HCT116 (cell line): Measurements from ENCODE around the gene TERT. TPM values are rescaled to one million over a fixed set of nuclear protein-coding genes. Genes with fewer than 3 reads are reported as not detected.

Experiments used
- ATAC-seq: fragments of 200-7000 bp; cut with Tn5 transposase; 2 replicates; pipeline ENCODE4 v1.9.1; 2020; ENCODE audit warnings: mild to moderate bottlenecking, moderate library complexity
- BruUV-seq: library from RNA; stranded (reverse); fragments of 400-500 nt; replicated peaks from 2 replicates; lab custom pipeline; 2021; lab: Mats Ljungman, UMichigan
- CTCF ChIA-PET: fragments of 300-600 bp; sonication (Branson Sonifier 250); formaldehyde crosslinking; loops from one replicate; lab custom pipeline; 2021; ENCODE audit warnings: antibody characterized with exemption; lab: Charles Lee
- POLR2A ChIA-PET: fragments of 300-600, 350-600 bp; sonication (Branson Sonifier 250); formaldehyde crosslinking; loops from one replicate; lab custom pipeline; 2021; ENCODE audit warnings: antibody characterized with exemption; lab: Charles Lee
- RAD21 ChIA-PET, 2 experiments: fragments of 300-600 bp; sonication (Branson Sonifier 250); formaldehyde crosslinking; loops; one replicate each; lab custom pipeline; 2023; ENCODE audit warnings: low total read pairs in 2 of 2; ENCODE audit not compliant: uncharacterized antibody in 2 of 2, unreplicated experiment in 2 of 2, low non-redundant PET in 1 of 2; lab: Charles Lee
- DNase-seq: peaks from one replicate; pipeline ENCODE4 v3.0.0-alpha.2; 2010; ENCODE audit warnings: low read depth, low spot score
- H2AFZ ChIP-seq: fragments of 200-600 bp; shearing (Covaris generic), sonication (generic); 2 replicates; pipeline ENCODE4 v1.6.1; 2017; ENCODE audit warnings: low read depth, mixed run types, mixed read lengths, antibody characterized with exemption, low read length; ENCODE audit not compliant: poor library complexity, severe bottlenecking
- H3K27ac ChIP-seq: 2 replicates; pipeline ENCODE4 v1.5.1; 2012; ENCODE audit warnings: low read depth, low read length
- H3K27me3 ChIP-seq: fragments of 200-600 bp; sonication (generic); 2 replicates; pipeline ENCODE4 v1.6.1; 2016; ENCODE audit warnings: mixed run types, low read length, mixed read lengths; ENCODE audit not compliant: insufficient read depth
- H3K36me3 ChIP-seq, 2 experiments: fragments of 200-500 bp in 1 of 2; fragments of 200-600 bp in 1 of 2; sonication (Bioruptor generic) in 1 of 2; sonication (generic) in 1 of 2; 2 replicates each; pipeline versions ENCODE4 v1.5.1 to v1.6.1; 2014 to 2016; ENCODE audit warnings: low read length in 2 of 2, inconsistent platforms in 1 of 2, mixed read lengths in 1 of 2, mixed run types in 1 of 2; ENCODE audit not compliant: insufficient read depth in 2 of 2, control insufficient read depth in 1 of 2
- H3K4me1 ChIP-seq, 2 experiments: fragments of 200-600 bp in 1 of 2; sonication (generic) in 1 of 2; 2 replicates each; pipeline versions ENCODE4 v1.5.1 to v1.6.1; 2012 to 2017; ENCODE audit warnings: low read length in 2 of 2, inconsistent platforms in 1 of 2, mild to moderate bottlenecking in 1 of 2, mixed read lengths in 1 of 2, mixed run types in 1 of 2, moderate library complexity in 1 of 2; ENCODE audit not compliant: insufficient read depth in 2 of 2, control insufficient read depth in 1 of 2
- H3K4me2 ChIP-seq: fragments of 200-600 bp; sonication (generic); 2 replicates; pipeline ENCODE4 v1.6.1; 2017; ENCODE audit warnings: mixed run types, low read length, mixed read lengths
- H3K4me3 ChIP-seq, 2 experiments: fragments of 200-600 bp in 1 of 2; sonication (generic) in 1 of 2; replicated peaks in 1 of 2; 2 replicates each; pipeline ENCODE4 v1.5.1; 2011 to 2016; ENCODE audit warnings: low read length in 2 of 2, control low read depth in 1 of 2, low read depth in 1 of 2, mild to moderate bottlenecking in 1 of 2, mixed read lengths in 1 of 2, mixed run types in 1 of 2
- H3K79me2 ChIP-seq: fragments of 200-600 bp; sonication (generic); 2 replicates; pipeline ENCODE4 v1.6.1; 2017; ENCODE audit warnings: mild to moderate bottlenecking, mixed run types, low read length, moderate library complexity, mixed read lengths; ENCODE audit not compliant: insufficient read depth
- H3K9ac ChIP-seq: fragments of 200-600 bp; sonication (generic); 2 replicates; pipeline ENCODE4 v1.6.1; 2016; ENCODE audit warnings: low read length, mixed read lengths
- H3K9me2 ChIP-seq: fragments of 200-600 bp; sonication (generic), shearing (Covaris generic); 2 replicates; pipeline ENCODE4 v1.6.1; 2017; ENCODE audit warnings: mixed run types, mild to moderate bottlenecking, moderate library complexity; ENCODE audit not compliant: insufficient read depth
- H3K9me3 ChIP-seq, 2 experiments: fragments of 200-500 bp in 1 of 2; fragments of 200-600 bp in 1 of 2; sonication (Bioruptor generic) in 1 of 2; sonication (generic) in 1 of 2; 2 replicates each; pipeline ENCODE4 v1.6.1; 2014 to 2017; ENCODE audit warnings: low read length in 2 of 2, mixed read lengths in 2 of 2, inconsistent platforms in 1 of 2, low read depth in 1 of 2, mild to moderate bottlenecking in 1 of 2, mixed run types in 1 of 2, moderate library complexity in 1 of 2; ENCODE audit not compliant: control insufficient read depth in 1 of 2, insufficient read depth in 1 of 2
- H4K20me1 ChIP-seq: fragments of 200-600 bp; sonication (generic), shearing (Covaris generic); 2 replicates; pipeline ENCODE4 v1.6.1; 2017; ENCODE audit warnings: mixed run types, mild to moderate bottlenecking, moderate library complexity; ENCODE audit not compliant: insufficient read depth
- CEBPB ChIP-seq: IDR thresholded peaks from 2 replicates; pipeline ENCODE4 v1.6.1; 2012; ENCODE audit warnings: low read depth
- EGR1 ChIP-seq: IDR thresholded peaks from 2 replicates; pipeline ENCODE4 v1.6.1; 2012; ENCODE audit warnings: low read depth
- ELF1 ChIP-seq: IDR thresholded peaks from 2 replicates; pipeline ENCODE4 v1.6.1; 2012; ENCODE audit warnings: low read depth, borderline replicate concordance
- EZH2phosphoT487 ChIP-seq: fragments of 200-600 bp; IDR thresholded peaks from 2 replicates; pipeline ENCODE4 v1.6.1; 2018; ENCODE audit warnings: antibody characterized with exemption, borderline replicate concordance
- FOSL1 ChIP-seq: IDR thresholded peaks from 2 replicates; pipeline ENCODE4 v1.6.1; 2012; ENCODE audit warnings: low read depth
- JUND ChIP-seq: IDR thresholded peaks from 2 replicates; pipeline ENCODE4 v1.6.1; 2012
- POLR2AphosphoS5 ChIP-seq: IDR thresholded peaks from 2 replicates; pipeline ENCODE4 v1.6.1; 2011; ENCODE audit warnings: mild to moderate bottlenecking, low read depth, low read length, moderate library complexity
- SIN3A ChIP-seq: IDR thresholded peaks from 2 replicates; pipeline ENCODE4 v1.6.1; 2012; ENCODE audit warnings: low read depth
- TCF7L2 ChIP-seq: IDR thresholded peaks from 2 replicates; pipeline ENCODE4 v1.7.0; 2011; ENCODE audit warnings: borderline replicate concordance, inconsistent platforms; ENCODE audit not compliant: insufficient read depth, insufficient read length; ENCODE audit errors: extremely low read depth
- YY1 ChIP-seq: IDR thresholded peaks from 2 replicates; pipeline ENCODE4 v1.6.1; 2011; ENCODE audit warnings: low read length, low read depth, moderate library complexity, mild to moderate bottlenecking; ENCODE audit not compliant: insufficient replicate concordance; ENCODE audit errors: extremely low read depth
- ZNF274 ChIP-seq: fragments of 200-500 bp; sonication (Bioruptor generic); IDR thresholded peaks from 2 replicates; pipeline ENCODE4 v1.6.1; 2014; ENCODE audit warnings: mild to moderate bottlenecking, low read depth, low read length, inconsistent platforms
- intact Hi-C: fragments of 100-400 bp; cut with micrococcal nuclease; formaldehyde crosslinking; loops from 2 replicates; pipeline ENCODE4 v1.10.0; 2022
- total RNA-seq: library from RNA; stranded (reverse); gene quantifications from one replicate; pipeline ENCODE4 v1.2.1, GENCODE V29; 2021; ENCODE audit not compliant: unreplicated experiment
- TF ChIP-seq, protein P1 (sequence below): IDR thresholded peaks from 2 replicates; pipeline ENCODE4 v1.6.1; 2012
- TF ChIP-seq, protein P2 (sequence below), 3 experiments: fragments of 200-600 bp in 1 of 3; sonication (generic) in 1 of 3; IDR thresholded peaks in 2 of 3; conservative IDR thresholded peaks in 1 of 3; 2 replicates each; pipeline ENCODE4 v1.5.1; 2012 to 2017; ENCODE audit warnings: low read depth in 2 of 3, low read length in 2 of 3, antibody characterized with exemption in 1 of 3, borderline replicate concordance in 1 of 3, control low read depth in 1 of 3, mild to moderate bottlenecking in 1 of 3, mixed read lengths in 1 of 3, mixed run types in 1 of 3, moderate library complexity in 1 of 3; ENCODE audit not compliant: insufficient read depth in 1 of 3
- TF ChIP-seq, protein P3 (sequence below): IDR thresholded peaks from 2 replicates; pipeline ENCODE4 v1.6.1; 2012

TERT gene
- total RNA-seq, 1 experiment from 2014 or later: 6.9 TPM

DNA sequence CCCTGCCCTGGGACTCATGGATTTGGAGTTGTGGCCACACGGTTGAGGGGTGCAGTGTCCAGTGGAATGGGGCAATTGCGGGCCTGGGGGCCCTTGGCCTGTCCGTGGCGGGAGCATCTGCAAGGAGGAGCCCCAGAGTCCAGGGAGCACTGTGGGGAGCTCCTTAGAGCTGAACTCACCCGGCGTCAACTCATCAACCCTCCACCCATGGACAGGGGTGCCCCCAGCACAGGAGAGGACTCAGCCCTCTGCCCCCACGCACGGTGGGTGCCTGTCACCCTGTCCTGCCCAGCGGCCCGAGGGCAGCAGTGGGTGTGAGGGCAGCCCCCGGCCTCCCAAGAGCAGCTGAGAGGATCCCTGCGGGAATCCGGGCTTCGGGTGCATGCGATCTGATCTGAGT, 70.2 kb downstream of the TERT start:
- POLR2A ChIA-PET: no interaction called here
- intact Hi-C loops: no loop called here
- TF ChIP-seq, protein P1, sequence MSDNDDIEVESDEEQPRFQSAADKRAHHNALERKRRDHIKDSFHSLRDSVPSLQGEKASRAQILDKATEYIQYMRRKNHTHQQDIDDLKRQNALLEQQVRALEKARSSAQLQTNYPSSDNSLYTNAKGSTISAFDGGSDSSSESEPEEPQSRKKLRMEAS: no peak
- TF ChIP-seq POLR2AphosphoS5 (no peak), SIN3A (no peak), FOSL1 (no peak), EGR1 (no peak), ELF1 (no peak)
- TF ChIP-seq, protein P2, sequence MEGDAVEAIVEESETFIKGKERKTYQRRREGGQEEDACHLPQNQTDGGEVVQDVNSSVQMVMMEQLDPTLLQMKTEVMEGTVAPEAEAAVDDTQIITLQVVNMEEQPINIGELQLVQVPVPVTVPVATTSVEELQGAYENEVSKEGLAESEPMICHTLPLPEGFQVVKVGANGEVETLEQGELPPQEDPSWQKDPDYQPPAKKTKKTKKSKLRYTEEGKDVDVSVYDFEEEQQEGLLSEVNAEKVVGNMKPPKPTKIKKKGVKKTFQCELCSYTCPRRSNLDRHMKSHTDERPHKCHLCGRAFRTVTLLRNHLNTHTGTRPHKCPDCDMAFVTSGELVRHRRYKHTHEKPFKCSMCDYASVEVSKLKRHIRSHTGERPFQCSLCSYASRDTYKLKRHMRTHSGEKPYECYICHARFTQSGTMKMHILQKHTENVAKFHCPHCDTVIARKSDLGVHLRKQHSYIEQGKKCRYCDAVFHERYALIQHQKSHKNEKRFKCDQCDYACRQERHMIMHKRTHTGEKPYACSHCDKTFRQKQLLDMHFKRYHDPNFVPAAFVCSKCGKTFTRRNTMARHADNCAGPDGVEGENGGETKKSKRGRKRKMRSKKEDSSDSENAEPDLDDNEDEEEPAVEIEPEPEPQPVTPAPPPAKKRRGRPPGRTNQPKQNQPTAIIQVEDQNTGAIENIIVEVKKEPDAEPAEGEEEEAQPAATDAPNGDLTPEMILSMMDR (IDR thresholded peaks at IDR 0.05 in 2 of 3, conservative IDR thresholded peaks at IDR 0.05 in 1 of 3; ENCODE audit: borderline replicate concordance in 1 of 3, insufficient read depth in 1 of 3, low read depth in 2 of 3, low read length in 2 of 3): no peak

DNA sequence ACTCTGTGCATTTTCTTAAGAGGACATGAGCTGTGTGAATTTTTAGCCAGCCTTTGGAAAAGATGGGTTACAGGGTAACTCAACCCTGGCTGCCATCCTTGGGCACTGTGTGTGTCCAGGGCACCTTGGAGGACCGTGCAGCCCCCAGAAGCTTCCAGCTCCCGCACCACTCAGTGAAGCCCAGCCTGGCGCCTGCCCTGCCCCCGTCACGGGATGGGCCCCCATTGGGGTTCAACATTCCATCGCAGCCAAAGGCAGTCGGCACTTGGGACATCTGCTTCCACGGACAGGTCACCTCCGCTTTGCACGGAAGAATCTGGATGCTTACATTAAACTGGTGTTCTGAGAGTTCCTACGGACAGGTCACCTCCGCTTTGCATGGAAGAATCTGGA, 71.6 kb downstream of the TERT start:
- no TSS peak for BruUV-seq
- no peak for TF ChIP-seq ZNF274
- TF ChIP-seq TCF7L2: no peak
- no peak for TF ChIP-seq YY1
- no peak for TF ChIP-seq JUND
- TF ChIP-seq, protein P3, sequence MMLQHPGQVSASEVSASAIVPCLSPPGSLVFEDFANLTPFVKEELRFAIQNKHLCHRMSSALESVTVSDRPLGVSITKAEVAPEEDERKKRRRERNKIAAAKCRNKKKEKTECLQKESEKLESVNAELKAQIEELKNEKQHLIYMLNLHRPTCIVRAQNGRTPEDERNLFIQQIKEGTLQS: no peak
- no peak for TF ChIP-seq EZH2phosphoT487
- no peak for TF ChIP-seq ELF1
- TF ChIP-seq, protein P2 (IDR thresholded peaks at IDR 0.05 in 2 of 3, conservative IDR thresholded peaks at IDR 0.05 in 1 of 3; ENCODE audit: borderline replicate concordance in 1 of 3, insufficient read depth in 1 of 3, low read depth in 2 of 3, low read length in 2 of 3): no peak
- no peak for TF ChIP-seq CEBPB

More for the DNA sequence above, 70.2 kb downstream of the TERT start:
- ATAC-seq (no peak), DNase-seq (no peak)
- Histone ChIP-seq H3K9ac (no peak overlapping the region), H3K4me1 (peaks cover 0 to 3% of the 10 kb centered on the region in 2 experiments; a peak in 2 of 4 replicates), H3K27me3 (no peaks in the 10 kb centered on the region), H3K9me3 (no peaks in the 10 kb centered on the region), H3K9me2 (no peaks in the 10 kb centered on the region), H3K36me3 (no peaks in the 10 kb centered on the region), H3K27ac (no peak overlapping the region), H4K20me1 (no peaks in the 10 kb centered on the region), H3K4me3 (no peak overlapping the region), H3K79me2 (no peaks in the 10 kb centered on the region), H2AFZ (no peak overlapping the region), H3K4me2 (no peak overlapping the region)
- ChIA-PET CTCF (no interaction called here), RAD21 (no interaction called here)
- no TSS peak for BruUV-seq

More for the DNA sequence above, 71.6 kb downstream of the TERT start:
- no peaks in the 10 kb centered on the region for H3K79me2 ChIP-seq
- H3K9me2 ChIP-seq: no peaks in the 10 kb centered on the region
- H3K27ac ChIP-seq: no peak overlapping the region
- no peak overlapping the region for H3K4me3 ChIP-seq
- ATAC-seq: no peak
- POLR2A ChIA-PET: no interaction called here
- no peaks in the 10 kb centered on the region for H3K27me3 ChIP-seq
- H2AFZ ChIP-seq: no peak overlapping the region
- intact Hi-C loops: no loop called here
- RAD21 ChIA-PET: no interaction called here
- CTCF ChIA-PET: no interaction called here
- H4K20me1 ChIP-seq: no peaks in the 10 kb centered on the region
- H3K36me3 ChIP-seq: no peaks in the 10 kb centered on the region
- no peak overlapping the region for H3K4me2 ChIP-seq
- DNase-seq: no peak
- H3K9me3 ChIP-seq: no peaks in the 10 kb centered on the region
- peaks cover 0 to 3% of the 10 kb centered on the region in 2 experiments; a peak in 2 of 4 replicates for H3K4me1 ChIP-seq
- H3K9ac ChIP-seq: no peak overlapping the region
